ENCODE measurements around the gene CKAP2L.

CKAP2L gene

DNA sequence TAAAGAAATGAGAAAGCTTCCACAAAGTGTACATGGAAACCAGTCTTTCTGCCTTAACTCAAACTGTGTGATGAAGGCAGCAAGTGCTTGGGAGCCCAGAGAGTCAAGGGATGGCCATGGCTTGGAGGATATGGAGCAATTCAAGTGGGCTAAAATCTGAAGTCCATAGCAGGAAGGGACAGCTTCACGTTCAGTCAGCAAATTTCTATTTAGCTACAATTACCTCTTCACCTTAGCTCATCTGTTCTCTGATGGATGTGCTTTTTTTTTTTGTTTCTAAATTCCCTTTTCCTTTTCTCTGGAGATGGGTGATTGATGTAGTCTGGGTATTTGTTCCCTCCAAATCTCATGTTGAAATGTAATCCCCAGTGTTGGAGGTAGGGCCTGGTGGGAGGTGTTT lies 24.8 kb upstream of the CKAP2L start:
- H3K27ac ChIP-seq (ENCODE audit: low read length), result no peak overlapping the region
- H3K4me1 ChIP-seq (ENCODE audit: control insufficient read depth in 1 of 2, insufficient read depth in 2 of 2, low read length in 2 of 2), result no peaks in the 10 kb centered on the region
- H3K9me3 ChIP-seq (ENCODE audit: control insufficient read depth in 1 of 2, low read length in 2 of 2), result no peaks in the 10 kb centered on the region

DNA sequence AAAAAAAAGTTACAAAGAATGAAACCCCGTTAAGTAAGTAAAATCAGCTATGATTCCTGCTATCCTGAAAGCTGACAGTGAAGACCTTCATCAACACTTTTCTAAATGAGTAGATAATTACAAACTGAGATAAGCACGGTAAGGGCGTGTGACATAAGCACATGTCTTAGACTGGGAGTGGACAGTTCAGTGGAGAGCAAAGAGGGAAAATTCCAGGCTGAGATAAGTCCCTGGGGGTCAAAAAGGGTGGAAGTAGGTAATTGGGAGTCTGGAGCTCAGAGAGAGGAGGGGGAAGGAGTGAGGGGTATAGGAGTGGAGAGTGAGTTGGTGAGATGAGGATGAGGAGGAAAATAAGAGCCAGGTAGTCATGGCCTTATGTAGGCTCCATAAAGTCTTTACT lies 24.2 kb upstream of the CKAP2L start:
- Histone ChIP-seq H3K4me3 (ENCODE audit: low read depth in 1 of 2, low read length in 2 of 2) (no peak overlapping the region), H3K27me3 (ENCODE audit: low read depth, low read length) (no peaks in the 10 kb centered on the region), H3K27ac (ENCODE audit: low read length) (no peak overlapping the region), H3K9me3 (ENCODE audit: control insufficient read depth in 1 of 2, low read length in 2 of 2) (no peaks in the 10 kb centered on the region), H3K36me3 (ENCODE audit: control insufficient read depth in 1 of 2, insufficient read depth in 2 of 2, low read length in 2 of 2) (no peaks in the 10 kb centered on the region), H3K4me1 (ENCODE audit: control insufficient read depth in 1 of 2, insufficient read depth in 2 of 2, low read length in 2 of 2) (no peaks in the 10 kb centered on the region)

More for the DNA sequence above, 24.8 kb upstream of the CKAP2L start:
- no peak overlapping the region for H3K4me3 ChIP-seq (ENCODE audit: low read depth in 1 of 2, low read length in 2 of 2)
- no peaks in the 10 kb centered on the region for H3K36me3 ChIP-seq (ENCODE audit: control insufficient read depth in 1 of 2, insufficient read depth in 2 of 2, low read length in 2 of 2)
- H3K27me3 ChIP-seq (ENCODE audit: low read depth, low read length), result no peaks in the 10 kb centered on the region

DNA sequence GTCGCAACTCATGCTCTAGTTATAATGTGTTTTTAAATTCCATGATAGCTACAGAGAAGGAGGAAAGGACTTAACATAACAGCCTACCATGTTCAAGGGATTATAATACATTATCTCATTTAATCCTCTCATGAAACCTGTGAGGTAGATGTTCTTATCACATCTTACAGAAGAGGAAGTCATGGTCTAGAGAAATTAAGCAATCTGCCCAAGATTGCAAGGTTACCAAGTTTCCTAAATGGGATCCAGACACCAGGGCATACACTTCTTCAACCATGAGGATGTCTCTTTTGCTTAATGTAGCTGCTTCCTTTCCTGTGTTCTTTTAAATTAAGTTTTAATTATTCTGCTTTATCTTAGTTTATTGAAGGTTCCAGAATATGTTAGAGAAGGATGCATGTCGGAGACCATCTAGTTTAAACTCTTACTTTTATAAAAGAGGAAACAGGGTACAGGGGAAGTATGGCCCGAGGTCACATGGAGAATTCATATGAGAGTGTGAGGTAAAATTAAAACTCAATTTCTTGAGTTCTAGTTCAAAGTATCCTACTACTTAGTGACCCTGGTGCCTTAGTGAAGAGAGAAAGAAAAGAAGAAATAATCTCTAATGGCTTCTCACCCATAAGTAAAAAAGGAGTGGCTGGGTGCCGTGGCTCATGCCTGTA lies 23.5 kb upstream of the CKAP2L start:
- Histone ChIP-seq H3K4me1 (ENCODE audit: control insufficient read depth in 1 of 2, insufficient read depth in 2 of 2, low read length in 2 of 2) (no peaks in the 10 kb centered on the region), H3K9me3 (ENCODE audit: control insufficient read depth in 1 of 2, low read length in 2 of 2) (no peaks in the 10 kb centered on the region), H3K36me3 (ENCODE audit: control insufficient read depth in 1 of 2, insufficient read depth in 2 of 2, low read length in 2 of 2) (no peaks in the 10 kb centered on the region), H3K27me3 (ENCODE audit: low read depth, low read length) (no peaks in the 10 kb centered on the region), H3K27ac (ENCODE audit: low read length) (no peak overlapping the region), H3K4me3 (ENCODE audit: low read depth in 1 of 2, low read length in 2 of 2) (no peak overlapping the region)

DNA sequence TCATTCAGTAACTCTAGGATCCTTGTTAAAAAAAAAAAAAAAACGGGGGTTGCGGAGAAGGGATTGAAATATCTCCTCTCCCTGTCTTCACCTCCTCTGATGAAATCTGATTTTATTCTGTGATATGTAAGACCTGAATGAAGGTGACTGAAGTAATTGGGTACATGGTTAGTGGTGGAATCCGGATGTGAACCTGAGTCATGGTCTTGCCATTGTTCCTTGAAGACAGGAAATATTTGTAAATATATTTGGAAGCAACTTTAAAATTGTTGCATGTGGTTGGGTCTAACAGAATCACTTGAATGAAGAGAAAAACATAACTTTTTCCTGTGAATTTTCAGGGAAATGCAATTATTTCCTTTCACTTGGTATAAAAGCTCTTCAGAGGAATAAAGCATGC lies 22.9 kb upstream of the CKAP2L start:
- no peaks in the 10 kb centered on the region for H3K9me3 ChIP-seq (ENCODE audit: control insufficient read depth in 1 of 2, low read length in 2 of 2)
- no peaks in the 10 kb centered on the region for H3K27me3 ChIP-seq (ENCODE audit: low read depth, low read length)
- no peak overlapping the region for H3K4me3 ChIP-seq (ENCODE audit: low read depth in 1 of 2, low read length in 2 of 2)
- no peak overlapping the region for H3K27ac ChIP-seq (ENCODE audit: low read length)
- no peaks in the 10 kb centered on the region for H3K36me3 ChIP-seq (ENCODE audit: control insufficient read depth in 1 of 2, insufficient read depth in 2 of 2, low read length in 2 of 2)
- H3K4me1 ChIP-seq (ENCODE audit: control insufficient read depth in 1 of 2, insufficient read depth in 2 of 2, low read length in 2 of 2), result no peaks in the 10 kb centered on the region

DNA sequence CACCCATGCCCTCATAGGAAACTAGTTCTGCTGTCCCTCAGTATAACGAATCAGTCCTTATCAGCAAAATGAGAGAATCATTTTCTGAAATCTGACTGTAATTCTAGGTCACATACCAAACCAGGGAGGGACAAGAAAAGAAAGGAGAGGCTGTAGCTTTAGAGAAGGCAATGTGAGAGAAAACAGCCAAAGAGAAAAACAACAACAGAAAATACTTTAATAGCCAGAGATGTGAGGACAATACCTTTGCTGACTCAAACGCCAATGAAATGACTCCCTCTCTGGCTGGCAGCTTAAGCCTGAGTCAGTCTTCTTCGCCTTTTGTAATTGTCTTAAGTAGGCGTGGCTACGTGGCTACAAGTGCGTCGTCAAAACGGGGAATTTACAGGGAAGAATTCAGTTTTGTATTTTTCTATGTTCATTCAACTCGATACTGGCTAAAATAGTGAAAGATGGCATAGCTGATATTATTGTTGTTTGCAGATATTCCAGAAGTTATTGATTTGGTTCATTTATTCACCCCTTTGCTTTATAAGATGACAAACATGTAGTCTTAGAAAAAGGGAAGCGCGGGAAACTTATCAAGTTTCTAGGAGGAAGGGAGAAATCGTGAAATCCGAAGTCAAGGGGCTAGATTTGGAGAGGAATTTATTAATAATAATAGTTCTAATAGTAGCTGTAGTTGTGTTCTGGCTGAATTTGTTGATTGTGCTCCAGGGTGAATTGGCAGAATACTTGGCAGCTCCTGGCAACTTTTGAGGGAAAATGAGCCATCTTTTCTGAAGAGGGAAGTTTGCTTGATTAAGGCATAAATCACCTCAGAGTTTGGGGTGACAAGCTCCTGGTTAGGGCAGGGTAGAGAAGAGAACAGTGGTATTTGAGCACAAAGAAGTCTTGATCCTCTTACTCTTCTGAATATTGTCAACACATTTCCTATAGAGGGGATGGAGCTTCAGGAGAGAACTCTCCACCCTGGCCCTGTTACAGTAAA lies 20.1 kb upstream of the CKAP2L start, which contains the start of gene IL1A:
IL1A (minus strand) TSS at position 295 of the 991 bp plus-strand sequence. CDS start 723 bp downstream, outside the sequence.
- H3K9me3 ChIP-seq (ENCODE audit: control insufficient read depth in 1 of 2, low read length in 2 of 2), result no peaks in the 10 kb centered on the region
- H3K27ac ChIP-seq (ENCODE audit: low read length), result no peak within 1 kb of the TSS
- H3K4me3 ChIP-seq (ENCODE audit: low read depth in 1 of 2, low read length in 2 of 2), result no peak within 1 kb of the TSS
- H3K27me3 ChIP-seq (ENCODE audit: low read depth, low read length), result no peaks in the 10 kb centered on the region
- no peaks in the 10 kb centered on the region for H3K4me1 ChIP-seq (ENCODE audit: control insufficient read depth in 1 of 2, insufficient read depth in 2 of 2, low read length in 2 of 2)
- no peaks in the 10 kb centered on the region for H3K36me3 ChIP-seq (ENCODE audit: control insufficient read depth in 1 of 2, insufficient read depth in 2 of 2, low read length in 2 of 2)

DNA sequence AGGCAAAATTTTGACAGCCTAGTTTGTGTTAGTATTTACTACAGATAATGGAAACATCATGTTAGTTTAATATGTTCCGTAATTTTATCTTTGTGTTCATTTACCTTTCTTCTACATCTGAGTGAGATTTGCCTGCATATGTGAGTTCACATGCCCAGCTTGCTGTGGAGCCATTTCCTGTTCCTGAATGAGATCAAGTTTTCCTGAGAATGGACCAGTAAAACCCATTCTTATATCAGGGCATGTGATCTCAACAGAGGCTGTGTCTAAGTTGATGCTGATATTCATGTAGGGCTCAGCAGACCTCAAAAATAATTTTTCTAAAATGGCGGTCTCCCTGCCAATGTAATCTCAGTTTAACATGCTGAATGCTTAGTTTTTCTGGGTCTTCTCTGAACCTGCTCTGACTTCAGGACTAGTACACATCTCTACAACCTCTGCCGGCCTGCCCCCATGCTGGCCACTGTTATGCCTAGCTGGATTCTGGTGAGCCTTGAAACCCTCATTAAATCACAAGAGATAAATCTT lies 18.8 kb upstream of the CKAP2L start:
- H3K27ac ChIP-seq (ENCODE audit: low read length), result no peak overlapping the region
- no peaks in the 10 kb centered on the region for H3K27me3 ChIP-seq (ENCODE audit: low read depth, low read length)
- no peak overlapping the region for H3K4me3 ChIP-seq (ENCODE audit: low read depth in 1 of 2, low read length in 2 of 2)
- H3K9me3 ChIP-seq (ENCODE audit: control insufficient read depth in 1 of 2, low read length in 2 of 2), result no peaks in the 10 kb centered on the region
- H3K36me3 ChIP-seq (ENCODE audit: control insufficient read depth in 1 of 2, insufficient read depth in 2 of 2, low read length in 2 of 2), result no peaks in the 10 kb centered on the region
- no peaks in the 10 kb centered on the region for H3K4me1 ChIP-seq (ENCODE audit: control insufficient read depth in 1 of 2, insufficient read depth in 2 of 2, low read length in 2 of 2)

DNA sequence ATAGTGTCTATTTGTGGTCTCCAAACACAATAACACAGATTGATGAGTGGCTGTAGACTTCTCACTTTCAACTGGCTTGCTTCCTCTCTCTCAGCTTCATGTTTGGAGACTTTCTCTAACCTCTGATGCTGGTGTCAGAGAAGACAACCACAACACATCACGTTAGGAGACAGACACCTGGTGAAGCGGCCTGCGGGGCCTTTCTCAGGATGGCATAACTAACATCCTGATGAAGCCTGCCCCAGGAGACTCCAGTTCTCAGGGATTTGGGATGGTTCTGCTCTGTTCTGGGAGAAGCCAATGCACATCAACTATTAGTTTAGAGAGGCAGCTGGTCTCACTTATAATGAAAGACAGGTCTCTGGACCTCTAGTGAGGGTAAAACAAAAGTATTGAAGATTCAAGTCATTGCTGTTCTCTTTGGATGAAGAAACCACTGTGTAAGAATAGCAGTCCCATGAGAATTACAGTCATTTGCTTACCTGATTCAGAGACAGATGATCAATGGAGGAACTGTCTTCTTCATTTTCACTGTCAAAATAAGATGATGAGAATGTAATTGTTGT lies 17.9 kb upstream of the CKAP2L start:
- no peaks in the 10 kb centered on the region for H3K36me3 ChIP-seq (ENCODE audit: control insufficient read depth in 1 of 2, insufficient read depth in 2 of 2, low read length in 2 of 2)
- H3K4me3 ChIP-seq (ENCODE audit: low read depth in 1 of 2, low read length in 2 of 2), result no peak overlapping the region
- no peaks in the 10 kb centered on the region for H3K27me3 ChIP-seq (ENCODE audit: low read depth, low read length)
- H3K4me1 ChIP-seq (ENCODE audit: control insufficient read depth in 1 of 2, insufficient read depth in 2 of 2, low read length in 2 of 2), result no peaks in the 10 kb centered on the region
- no peaks in the 10 kb centered on the region for H3K9me3 ChIP-seq (ENCODE audit: control insufficient read depth in 1 of 2, low read length in 2 of 2)
- no peak overlapping the region for H3K27ac ChIP-seq (ENCODE audit: low read length)

DNA sequence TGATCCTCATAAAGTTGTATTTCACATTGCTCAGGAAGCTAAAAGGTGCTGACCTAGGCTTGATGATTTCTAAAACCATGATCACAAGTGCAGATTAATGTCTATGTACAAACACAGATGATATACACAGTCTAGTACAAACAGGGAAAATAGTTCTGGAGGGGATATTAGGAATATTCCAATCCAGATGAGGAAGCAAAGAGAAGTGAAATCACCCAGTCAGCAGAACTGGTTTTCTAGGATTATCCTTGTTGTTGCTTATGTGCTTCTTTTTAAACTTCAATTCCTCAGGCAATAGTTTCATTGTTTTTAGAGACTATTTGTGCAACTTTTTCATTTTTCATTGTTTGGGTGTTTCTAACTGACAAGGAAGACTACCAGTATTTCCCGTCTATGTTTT lies 15.2 kb upstream of the CKAP2L start:
- H3K27me3 ChIP-seq (ENCODE audit: low read depth, low read length), result no peaks in the 10 kb centered on the region
- H3K36me3 ChIP-seq (ENCODE audit: control insufficient read depth in 1 of 2, insufficient read depth in 2 of 2, low read length in 2 of 2), result no peaks in the 10 kb centered on the region
- no peaks in the 10 kb centered on the region for H3K9me3 ChIP-seq (ENCODE audit: control insufficient read depth in 1 of 2, low read length in 2 of 2)
- H3K4me1 ChIP-seq (ENCODE audit: control insufficient read depth in 1 of 2, insufficient read depth in 2 of 2, low read length in 2 of 2), result no peaks in the 10 kb centered on the region
- no peak overlapping the region for H3K4me3 ChIP-seq (ENCODE audit: low read depth in 1 of 2, low read length in 2 of 2)
- H3K27ac ChIP-seq (ENCODE audit: low read length), result no peak overlapping the region

DNA sequence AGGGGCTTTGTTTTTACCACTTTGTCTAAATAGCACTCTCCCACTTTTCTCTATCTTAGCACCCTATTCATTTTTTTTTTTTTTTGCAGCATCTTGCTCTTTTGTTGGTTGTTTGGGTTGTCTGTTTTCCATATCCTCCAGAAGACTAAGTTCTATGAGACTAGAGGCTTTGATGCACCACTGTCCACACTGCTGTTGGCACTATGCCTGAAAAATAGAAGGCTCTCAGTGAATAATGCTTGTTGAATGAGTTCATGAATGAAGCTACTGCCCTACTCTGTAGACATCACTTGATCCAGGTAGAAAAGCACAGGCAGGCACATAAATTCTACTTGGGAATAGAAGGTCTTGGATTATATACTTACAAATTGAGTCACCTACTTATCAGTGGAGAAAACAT lies 12.6 kb upstream of the CKAP2L start:
- H3K4me3 ChIP-seq (ENCODE audit: low read depth in 1 of 2, low read length in 2 of 2), result no peak overlapping the region
- no peaks in the 10 kb centered on the region for H3K4me1 ChIP-seq (ENCODE audit: control insufficient read depth in 1 of 2, insufficient read depth in 2 of 2, low read length in 2 of 2)
- H3K9me3 ChIP-seq (ENCODE audit: control insufficient read depth in 1 of 2, low read length in 2 of 2), result no peaks in the 10 kb centered on the region
- no peak overlapping the region for H3K27ac ChIP-seq (ENCODE audit: low read length)
- no peaks in the 10 kb centered on the region for H3K36me3 ChIP-seq (ENCODE audit: control insufficient read depth in 1 of 2, insufficient read depth in 2 of 2, low read length in 2 of 2)
- no peaks in the 10 kb centered on the region for H3K27me3 ChIP-seq (ENCODE audit: low read depth, low read length)

DNA sequence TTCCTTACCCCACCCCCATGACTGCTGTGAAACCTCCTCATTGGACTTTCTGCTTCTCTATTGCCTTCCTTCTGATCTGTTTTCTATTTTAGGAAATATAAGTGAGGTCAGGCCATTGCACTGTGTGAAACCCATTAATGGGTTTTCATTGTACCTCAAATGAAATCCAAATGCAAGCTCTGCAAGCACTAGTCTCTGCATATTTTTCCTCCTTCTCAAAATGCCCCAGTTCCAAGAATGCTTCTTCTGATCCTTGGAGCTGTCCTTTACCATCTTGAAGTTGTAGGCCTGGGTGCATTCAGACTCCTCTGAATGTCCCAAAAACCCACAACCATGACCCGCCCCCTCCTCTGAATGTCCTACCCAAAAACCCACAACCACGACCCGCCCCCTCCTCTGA lies 11.7 kb upstream of the CKAP2L start:
- no peak overlapping the region for H3K4me3 ChIP-seq (ENCODE audit: low read depth in 1 of 2, low read length in 2 of 2)
- no peaks in the 10 kb centered on the region for H3K9me3 ChIP-seq (ENCODE audit: control insufficient read depth in 1 of 2, low read length in 2 of 2)
- H3K27ac ChIP-seq (ENCODE audit: low read length), result no peak overlapping the region
- no peaks in the 10 kb centered on the region for H3K27me3 ChIP-seq (ENCODE audit: low read depth, low read length)
- H3K36me3 ChIP-seq (ENCODE audit: control insufficient read depth in 1 of 2, insufficient read depth in 2 of 2, low read length in 2 of 2), result no peaks in the 10 kb centered on the region
- H3K4me1 ChIP-seq (ENCODE audit: control insufficient read depth in 1 of 2, insufficient read depth in 2 of 2, low read length in 2 of 2), result no peaks in the 10 kb centered on the region
